ENCODE results near the gene FTSJ1. TPM values are rescaled to one million over a fixed set of nuclear protein-coding genes. Genes with fewer than 3 reads are reported as not detected.

FTSJ1 gene
- total RNA-seq, 1 experiment from 2014 or later: 49.4 TPM

DNA sequence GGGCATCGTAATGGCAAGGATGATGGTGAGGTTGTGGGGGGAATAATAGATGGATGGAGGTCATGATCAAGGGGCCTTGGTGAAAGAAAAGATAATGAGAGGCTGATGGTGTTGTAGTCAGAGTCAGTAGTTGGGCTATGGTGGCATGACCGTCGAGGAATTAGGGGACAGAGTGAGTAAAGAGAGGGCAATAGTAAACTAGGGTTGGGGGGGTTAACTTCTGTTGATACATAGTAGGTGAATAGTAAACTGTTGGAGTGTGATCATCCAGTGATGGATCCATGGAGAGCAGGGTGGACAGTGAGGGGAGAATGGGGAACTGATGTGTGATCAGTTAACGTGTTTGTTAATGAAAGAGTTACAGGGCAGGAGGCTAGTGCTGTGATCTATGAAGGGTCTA is 920 bp downstream of the FTSJ1 start:
- DNase-seq: no peak
- peaks cover 25 to 50% (median 36%) of the 10 kb centered on the region in 3 experiments for H3K36me3 Mint-ChIP-seq (ENCODE audit: insufficient read depth in 1 of 3, low read depth in 3 of 3)
- Histone ChIP-seq H3K14ac (ENCODE audit: insufficient read depth, low read length) (no peak overlapping the region), H3K56ac (ENCODE audit: insufficient read length, low read depth, low read length) (no peak overlapping the region), H2BK20ac (ENCODE audit: low read depth, low read length, poor library complexity, severe bottlenecking) (no peak overlapping the region), H3K27ac (ENCODE audit: insufficient read length, low read depth, low read length) (no peak overlapping the region), H3K9me3 (ENCODE audit: control insufficient read depth, low read depth, low read length) (peaks cover 29% of the 10 kb centered on the region), H2BK12ac (ENCODE audit: insufficient read length, low read depth, low read length) (no peak overlapping the region), H2BK5ac (ENCODE audit: insufficient read length, low read length) (no peak overlapping the region), H2BK15ac (ENCODE audit: low read depth, low read length) (no peak overlapping the region), H2AK5ac (ENCODE audit: insufficient read length, low read length) (no peak overlapping the region), H4K8ac (replicated peaks; ENCODE audit: insufficient read length, low read depth, low read length) (no peak overlapping the region), H3K27me3 (ENCODE audit: insufficient read depth, low read length) (no peaks in the 10 kb centered on the region), H4K91ac (ENCODE audit: insufficient read length, low read depth, low read length) (no peak overlapping the region), H3K23ac (ENCODE audit: insufficient read length, low read depth, low read length) (no peak overlapping the region), H3K23me2 (ENCODE audit: insufficient read length, low read depth, low read length, poor library complexity, severe bottlenecking) (no peaks in the 10 kb centered on the region), H3K79me2 (ENCODE audit: insufficient read depth, low read length) (peaks cover 3% of the 10 kb centered on the region; the same call in 1 of the 2 replicates), H4K5ac (ENCODE audit: insufficient read length, low read depth, low read length) (no peak overlapping the region), H3K4ac (ENCODE audit: low read depth, low read length) (no peak overlapping the region), H3K4me1 (ENCODE audit: insufficient read depth, low read length) (no peaks in the 10 kb centered on the region; the same call in 1 of the 2 replicates), H2BK120ac (ENCODE audit: low read depth, low read length, poor library complexity, severe bottlenecking) (no peak overlapping the region), H2AFZ (ENCODE audit: low read length) (no peak overlapping the region), H4K20me1 (ENCODE audit: control insufficient read depth, insufficient read depth, insufficient read length) (no peaks in the 10 kb centered on the region), H3K79me1 (ENCODE audit: insufficient read depth, low read depth, low read length, poor library complexity, severe bottlenecking) (no peaks in the 10 kb centered on the region), H3K9ac (ENCODE audit: extremely low read depth, insufficient read length, low read length) (peak overlapping the region; percentile 12), H3T11ph (ENCODE audit: low read length) (no peak overlapping the region), H3K18ac (ENCODE audit: insufficient read length, low read depth, low read length) (no peak overlapping the region), H3K4me2 (ENCODE audit: insufficient read depth, insufficient read length, low read length) (peak overlapping the region; percentile 83)
- H3K27ac Mint-ChIP-seq: no peak overlapping the region
- H3K27me3 Mint-ChIP-seq (ENCODE audit: low read depth): peaks cover 3% of the 10 kb centered on the region
- TF ChIP-seq, protein P1, sequence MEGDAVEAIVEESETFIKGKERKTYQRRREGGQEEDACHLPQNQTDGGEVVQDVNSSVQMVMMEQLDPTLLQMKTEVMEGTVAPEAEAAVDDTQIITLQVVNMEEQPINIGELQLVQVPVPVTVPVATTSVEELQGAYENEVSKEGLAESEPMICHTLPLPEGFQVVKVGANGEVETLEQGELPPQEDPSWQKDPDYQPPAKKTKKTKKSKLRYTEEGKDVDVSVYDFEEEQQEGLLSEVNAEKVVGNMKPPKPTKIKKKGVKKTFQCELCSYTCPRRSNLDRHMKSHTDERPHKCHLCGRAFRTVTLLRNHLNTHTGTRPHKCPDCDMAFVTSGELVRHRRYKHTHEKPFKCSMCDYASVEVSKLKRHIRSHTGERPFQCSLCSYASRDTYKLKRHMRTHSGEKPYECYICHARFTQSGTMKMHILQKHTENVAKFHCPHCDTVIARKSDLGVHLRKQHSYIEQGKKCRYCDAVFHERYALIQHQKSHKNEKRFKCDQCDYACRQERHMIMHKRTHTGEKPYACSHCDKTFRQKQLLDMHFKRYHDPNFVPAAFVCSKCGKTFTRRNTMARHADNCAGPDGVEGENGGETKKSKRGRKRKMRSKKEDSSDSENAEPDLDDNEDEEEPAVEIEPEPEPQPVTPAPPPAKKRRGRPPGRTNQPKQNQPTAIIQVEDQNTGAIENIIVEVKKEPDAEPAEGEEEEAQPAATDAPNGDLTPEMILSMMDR (conservative IDR thresholded peaks at IDR 0.05): no peak
- H3K4me1 Mint-ChIP-seq: peaks cover 23 to 30% of the 10 kb centered on the region in 2 experiments
- WGBS (ENCODE audit: extremely low coverage, insufficient read length, low lambda C conversion rate): 100% methylated on average over 1 of the region's 4 CpGs
- H3K4me3 Mint-ChIP-seq: peak overlapping the region; percentile 82 to 89
- H3K9me3 Mint-ChIP-seq: peaks cover 71 to 83% of the 10 kb centered on the region in 2 experiments

Measured in H9 (cell line).